Sigmoid colon (tissue), 7 donors: ENCODE data around the gene SLC10A6. TPM values are rescaled to one million over a fixed set of nuclear protein-coding genes. Genes with fewer than 3 reads are reported as not detected.

Experiments
- DNase-seq: peaks from one replicate; pipeline ENCODE4 v3.0.0-alpha.2; 2019
- H3K27ac ChIP-seq, 4 donors: fragments of 200-600 bp; sonication (generic); one replicate each; pipeline ENCODE4 v1.5.1; 2016 to 2019; ENCODE audit warnings: mild to moderate bottlenecking in 1 of 4
- H3K27me3 ChIP-seq, 3 donors: fragments of 200-600 bp; sonication (generic); one replicate each; pipeline ENCODE4 v1.5.1; 2019; ENCODE audit warnings: mild to moderate bottlenecking in 1 of 3
- H3K36me3 ChIP-seq, 4 donors: fragments of 200-600 bp; sonication (generic); one replicate each; pipeline ENCODE4 v1.5.1; 2016 to 2019
- H3K4me1 ChIP-seq, 4 donors: fragments of 200-600 bp; sonication (generic); one replicate each; pipeline ENCODE4 v1.5.1; 2017 to 2019
- H3K4me3 ChIP-seq, 4 donors: fragments of 200-600 bp; sonication (generic); one replicate each; pipeline ENCODE4 v1.5.1; 2017 to 2019; ENCODE audit warnings: mild to moderate bottlenecking in 2 of 4, moderate library complexity in 1 of 4
- H3K9me3 ChIP-seq, 4 donors: fragments of 200-600 bp in 3 of 4; sonication (generic) in 3 of 4; one replicate each; pipeline versions ENCODE4 v1.5.1 to v1.6.1; 2013 to 2019
- EP300 ChIP-seq, 4 donors: sonication (generic); formaldehyde crosslinking; IDR thresholded peaks; one replicate each; pipeline ENCODE4 v1.6.1; 2017; ENCODE audit warnings: antibody characterized with exemption in 4 of 4
- POLR2A ChIP-seq, 2 donors: fragments of 450-650 bp; IDR thresholded peaks; one replicate each; pipeline ENCODE4 v1.6.1; 2016; ENCODE audit warnings: antibody characterized with exemption in 2 of 2, mild to moderate bottlenecking in 2 of 2, moderate library complexity in 2 of 2
- POLR2AphosphoS5 ChIP-seq, 4 donors: sonication (generic); formaldehyde crosslinking; IDR thresholded peaks; one replicate each; pipeline ENCODE4 v1.6.1; 2017; ENCODE audit warnings: antibody characterized with exemption in 4 of 4
- WGBS, 2 donors: extraction: QIAGEN DNeasy Blood & Tissue Kit; methylation state at CpG; one replicate each; pipeline ENCODE4 v1.1.7; 2013; 5-methylcytosine and 5-hydroxymethylcytosine counted together
- intact Hi-C: fragments of 100-400 bp; cut with DNase I; formaldehyde crosslinking; loops from one replicate; pipeline ENCODE4 v1.15.1; 2023
- polyA plus RNA-seq, 3 donors: library from polyadenylated mRNA; stranded (reverse); fragments of 200-250 nt; gene quantifications; one replicate each; pipeline ENCODE4 v1.2.3, GENCODE V29; 2013
- total RNA-seq, 4 donors: library from RNA; depleted of rRNA; stranded (reverse); fragments of >200 nt; gene quantifications; one replicate each; pipeline ENCODE4 v1.1.0, GENCODE V29; 2016
- TF ChIP-seq, protein P1 (sequence below), 4 experiments: fragments of 450-650 bp in 3 of 4; fragments of 200-600 bp in 1 of 4; IDR thresholded peaks; one replicate each; pipeline ENCODE4 v1.5.1; 2016 to 2019; ENCODE audit warnings: antibody characterized with exemption in 4 of 4, mild to moderate bottlenecking in 3 of 4, moderate library complexity in 2 of 4
- donor health status: healthy with polysubstance abuse.
- donor health status: Bipolar disorder and iron deficiency.
- donor health status: healthy.

Gene SLC10A6
- total RNA-seq (1 to 10 TPM in 3 of 4 donors, not detected in 1; 1.1 to 2.8 (median 2.1) TPM), polyA plus RNA-seq (under 1 TPM in 1 of 3 donors, not detected in 2; 0.20 TPM)

DNA sequence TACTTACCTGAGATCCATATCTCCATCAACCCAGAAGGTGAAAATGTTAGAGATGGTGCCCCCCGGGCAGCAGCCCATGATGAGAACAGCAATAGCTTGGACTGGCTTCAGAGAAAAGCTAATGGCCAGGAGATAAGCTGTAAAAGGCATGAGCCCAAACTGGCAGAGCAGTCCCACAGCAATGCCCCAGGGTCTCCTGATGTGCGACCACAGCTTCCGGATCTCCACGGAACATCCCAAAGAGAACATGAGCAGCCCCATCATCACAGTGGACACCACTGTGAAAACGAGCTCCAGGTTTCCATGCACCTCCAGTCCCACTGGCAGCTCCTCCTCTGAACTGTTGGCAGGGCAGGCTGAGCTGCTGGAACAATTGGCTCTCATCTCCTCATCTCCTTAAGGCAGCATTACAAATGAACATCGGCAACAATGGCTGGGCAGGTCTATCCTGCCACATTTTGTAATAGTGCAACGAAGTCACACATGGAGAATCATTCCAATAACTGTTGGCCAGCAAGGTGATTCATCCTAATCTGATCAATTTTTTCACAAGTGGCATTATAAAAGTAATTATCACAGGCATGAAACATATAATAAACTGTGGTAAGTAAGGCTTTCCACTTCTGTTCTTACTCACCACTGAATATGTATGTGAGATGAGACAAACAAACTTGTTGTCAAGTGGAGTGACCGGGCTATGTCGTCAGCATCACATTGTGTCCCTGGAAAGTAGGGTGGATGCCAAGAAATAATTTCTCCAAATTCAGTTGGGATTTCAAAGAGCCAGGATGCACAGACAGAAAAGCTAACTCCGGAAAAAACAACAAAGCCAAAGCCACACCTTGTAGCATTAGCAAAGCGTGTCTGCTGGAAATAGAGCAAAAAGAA, at the start of gene SLC10A6:
SLC10A6 (minus strand) TSS at position 653 of the 888 bp plus-strand sequence; CDS start at position 384, 269 bp downstream.
- no peak for DNase-seq
- H3K27ac ChIP-seq: peak within 1 kb of the TSS in 1 of 4 donors; percentile 17
- intact Hi-C loops: no loop called here

DNA sequence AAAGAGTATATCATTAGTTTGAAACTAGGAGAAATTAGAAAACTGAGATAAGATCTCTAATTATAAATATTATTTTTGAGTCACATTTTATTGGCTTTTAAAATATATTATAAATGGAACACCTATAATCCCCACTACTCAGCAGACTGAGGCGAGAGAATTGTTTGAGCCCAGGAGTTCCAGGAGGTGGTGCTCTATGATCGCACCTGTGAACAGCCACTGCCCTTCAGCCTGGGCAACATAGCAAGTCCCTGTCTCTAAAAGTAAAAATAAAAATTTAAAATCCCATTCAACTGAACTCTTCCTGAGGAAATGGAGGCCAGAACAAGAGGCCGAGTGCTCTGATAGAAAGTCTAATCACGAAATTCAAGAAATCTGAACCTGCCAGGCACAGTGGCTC, 49.4 kb upstream of the SLC10A6 start:
- Histone ChIP-seq H3K4me3 (no peak overlapping the region), H3K9me3 (no peaks in the 10 kb centered on the region), H3K4me1 (no peaks in the 10 kb centered on the region), H3K36me3 (no peaks in the 10 kb centered on the region), H3K27me3 (no peaks in the 10 kb centered on the region), H3K27ac (no peak overlapping the region)
- intact Hi-C loops: loop anchor here (5.0 kb wide), 1 partner anchor 306 kb away; the partner anchor contains the start of gene PTPN13
- WGBS, 2 donors: 90 to 94% methylated on average over 4 of the region's 4 CpGs
- no peak for DNase-seq
- no peak for TF ChIP-seq POLR2A (IDR thresholded peaks at IDR 0.05)

More for the DNA sequence above, at the start of gene SLC10A6:
- Histone ChIP-seq H3K9me3 (no peaks in the 10 kb centered on the region), H3K36me3 (no peaks in the 10 kb centered on the region), H3K4me1 (no peaks in the 10 kb centered on the region), H3K4me3 (peak within 1 kb of the TSS in 1 of 4 donors; percentile 12), H3K27me3 (no peaks in the 10 kb centered on the region)
- 86% methylated on average over 11 of the region's 11 CpGs for WGBS, 2 donors
- TF ChIP-seq POLR2AphosphoS5 (IDR thresholded peaks at IDR 0.05) (peak in 2 of 4 donors; percentile 11 to 25), EP300 (IDR thresholded peaks at IDR 0.05) (no peak)

- DNase-seq: no peak
- H3K4me1 ChIP-seq: peaks cover 0 to 13% (median 6%) of the 10 kb centered on the region in 4 donors
- H3K27ac ChIP-seq: no peak overlapping the region
- H3K4me3 ChIP-seq: no peak overlapping the region
- H3K9me3 ChIP-seq: no peaks in the 10 kb centered on the region
- H3K27me3 ChIP-seq: no peaks in the 10 kb centered on the region
- WGBS, 2 donors: 78 to 81% methylated on average over 4 of the region's 4 CpGs
- TF ChIP-seq EP300 (IDR thresholded peaks at IDR 0.05) (no peak), POLR2A (IDR thresholded peaks at IDR 0.05) (no peak), POLR2AphosphoS5 (IDR thresholded peaks at IDR 0.05) (no peak)
- TF ChIP-seq, protein P1, sequence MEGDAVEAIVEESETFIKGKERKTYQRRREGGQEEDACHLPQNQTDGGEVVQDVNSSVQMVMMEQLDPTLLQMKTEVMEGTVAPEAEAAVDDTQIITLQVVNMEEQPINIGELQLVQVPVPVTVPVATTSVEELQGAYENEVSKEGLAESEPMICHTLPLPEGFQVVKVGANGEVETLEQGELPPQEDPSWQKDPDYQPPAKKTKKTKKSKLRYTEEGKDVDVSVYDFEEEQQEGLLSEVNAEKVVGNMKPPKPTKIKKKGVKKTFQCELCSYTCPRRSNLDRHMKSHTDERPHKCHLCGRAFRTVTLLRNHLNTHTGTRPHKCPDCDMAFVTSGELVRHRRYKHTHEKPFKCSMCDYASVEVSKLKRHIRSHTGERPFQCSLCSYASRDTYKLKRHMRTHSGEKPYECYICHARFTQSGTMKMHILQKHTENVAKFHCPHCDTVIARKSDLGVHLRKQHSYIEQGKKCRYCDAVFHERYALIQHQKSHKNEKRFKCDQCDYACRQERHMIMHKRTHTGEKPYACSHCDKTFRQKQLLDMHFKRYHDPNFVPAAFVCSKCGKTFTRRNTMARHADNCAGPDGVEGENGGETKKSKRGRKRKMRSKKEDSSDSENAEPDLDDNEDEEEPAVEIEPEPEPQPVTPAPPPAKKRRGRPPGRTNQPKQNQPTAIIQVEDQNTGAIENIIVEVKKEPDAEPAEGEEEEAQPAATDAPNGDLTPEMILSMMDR (IDR thresholded peaks at IDR 0.05): no peak
- no peaks in the 10 kb centered on the region for H3K36me3 ChIP-seq
- intact Hi-C loops: loop anchor here (5.0 kb wide), 1 partner anchor 304 kb away; the partner anchor contains the start of gene PTPN13
Measured at GRCh38 chr4:86896596-86896995, 47.4 kb upstream of the SLC10A6 start.

GRCh38 chr4:86895692-86896488, 46.7 kb upstream of the SLC10A6 start:
- Histone ChIP-seq H3K4me1 (peaks cover 0 to 15% (median 7%) of the 10 kb centered on the region in 4 donors), H3K27ac (no peak overlapping the region), H3K9me3 (no peaks in the 10 kb centered on the region), H3K4me3 (no peak overlapping the region), H3K36me3 (no peaks in the 10 kb centered on the region), H3K27me3 (no peaks in the 10 kb centered on the region)
- intact Hi-C loops: loop anchor here (1.0 to 5.0 kb wide), 2 partner anchors 304 to 397 kb away; partner anchors contain the start of gene PTPN13
- 77 to 79% methylated on average over 6 of the region's 6 CpGs for WGBS, 2 donors
- DNase-seq: no peak
- TF ChIP-seq POLR2AphosphoS5 (IDR thresholded peaks at IDR 0.05) (no peak), EP300 (IDR thresholded peaks at IDR 0.05) (no peak)
- TF ChIP-seq, protein P1 (IDR thresholded peaks at IDR 0.05): peak; percentile 36 to 69 (median 62)

DNA sequence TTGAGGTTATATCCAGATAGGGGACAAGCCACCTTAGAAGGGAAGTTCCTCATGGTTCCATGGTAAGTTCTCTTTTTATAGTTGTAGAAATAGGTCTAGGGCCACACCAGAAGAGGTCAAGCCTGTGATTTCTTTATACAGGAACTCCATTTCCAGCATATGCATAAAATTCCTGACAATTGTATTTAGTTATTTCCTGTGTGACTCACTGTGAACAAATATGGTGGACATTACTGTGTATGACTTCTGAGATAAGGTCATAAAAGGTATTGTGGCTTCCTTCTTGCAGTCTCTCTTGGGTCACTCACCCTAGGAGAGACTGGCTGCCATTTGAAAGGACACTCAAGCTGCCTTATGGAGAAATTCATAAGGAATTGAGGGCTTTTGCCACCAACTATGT, 45.3 kb upstream of the SLC10A6 start:
- H3K27me3 ChIP-seq: no peaks in the 10 kb centered on the region
- TF ChIP-seq EP300 (IDR thresholded peaks at IDR 0.05): no peak
- TF ChIP-seq POLR2A (IDR thresholded peaks at IDR 0.05): no peak
- TF ChIP-seq, protein P1 (IDR thresholded peaks at IDR 0.05): no peak
- no peak for TF ChIP-seq POLR2AphosphoS5 (IDR thresholded peaks at IDR 0.05)
- no peak overlapping the region for H3K4me3 ChIP-seq
- no peak for DNase-seq
- intact Hi-C loops: no loop called here
- no peak overlapping the region for H3K27ac ChIP-seq
- no peaks in the 10 kb centered on the region for H3K9me3 ChIP-seq
- H3K36me3 ChIP-seq: no peaks in the 10 kb centered on the region
- peaks cover 0 to 15% (median 7%) of the 10 kb centered on the region in 4 donors for H3K4me1 ChIP-seq
